IgD-negative memory B cell (primary cell): ENCODE data around the gene DPEP3. TPM values are rescaled to one million over a fixed set of nuclear protein-coding genes. Genes with fewer than 3 reads are reported as not detected.
"Not testable (repeated sequence)": the region's sequence is repeated elsewhere in the genome, so short reads cannot be mapped to it uniquely, and the experiment has no call there.

ENCODE experiments used
- H3K27ac Mint-ChIP-seq, 3 donors: one replicate each; pipeline ENCODE4 v1.8.0; 2020 to 2022; ENCODE audit warnings: mild to moderate bottlenecking in 3 of 3, mixed read lengths in 3 of 3, moderate library complexity in 1 of 3
- H3K27me3 Mint-ChIP-seq: one replicate; pipeline ENCODE4 v1.8.0; 2021; ENCODE audit warnings: mixed read lengths
- H3K36me3 Mint-ChIP-seq: one replicate; pipeline ENCODE4 v1.8.0; 2020; ENCODE audit warnings: mild to moderate bottlenecking, mixed read lengths
- H3K4me1 Mint-ChIP-seq, 3 donors: one replicate each; pipeline ENCODE4 v1.8.0; 2020 to 2022; ENCODE audit warnings: mixed read lengths in 3 of 3, mild to moderate bottlenecking in 1 of 3
- H3K4me3 Mint-ChIP-seq, 4 donors: one replicate each; pipeline ENCODE4 v1.8.0; 2020 to 2022; ENCODE audit warnings: mild to moderate bottlenecking in 4 of 4, mixed read lengths in 4 of 4, moderate library complexity in 3 of 4
- H3K9me3 Mint-ChIP-seq, 3 donors: one replicate each; pipeline ENCODE4 v1.8.0; 2020 to 2021; ENCODE audit warnings: mixed read lengths in 3 of 3, mild to moderate bottlenecking in 1 of 3
- polyA plus RNA-seq: library from polyadenylated mRNA; unstranded; fragments of 300-500 nt; fragmentation: Illumina TruSeq; gene quantifications from one replicate; pipeline ENCODE4 v1.2.3, GENCODE V29; 2021

DPEP3 gene
- polyA plus RNA-seq, 1 donor from 2014 or later, result not detected

DNA sequence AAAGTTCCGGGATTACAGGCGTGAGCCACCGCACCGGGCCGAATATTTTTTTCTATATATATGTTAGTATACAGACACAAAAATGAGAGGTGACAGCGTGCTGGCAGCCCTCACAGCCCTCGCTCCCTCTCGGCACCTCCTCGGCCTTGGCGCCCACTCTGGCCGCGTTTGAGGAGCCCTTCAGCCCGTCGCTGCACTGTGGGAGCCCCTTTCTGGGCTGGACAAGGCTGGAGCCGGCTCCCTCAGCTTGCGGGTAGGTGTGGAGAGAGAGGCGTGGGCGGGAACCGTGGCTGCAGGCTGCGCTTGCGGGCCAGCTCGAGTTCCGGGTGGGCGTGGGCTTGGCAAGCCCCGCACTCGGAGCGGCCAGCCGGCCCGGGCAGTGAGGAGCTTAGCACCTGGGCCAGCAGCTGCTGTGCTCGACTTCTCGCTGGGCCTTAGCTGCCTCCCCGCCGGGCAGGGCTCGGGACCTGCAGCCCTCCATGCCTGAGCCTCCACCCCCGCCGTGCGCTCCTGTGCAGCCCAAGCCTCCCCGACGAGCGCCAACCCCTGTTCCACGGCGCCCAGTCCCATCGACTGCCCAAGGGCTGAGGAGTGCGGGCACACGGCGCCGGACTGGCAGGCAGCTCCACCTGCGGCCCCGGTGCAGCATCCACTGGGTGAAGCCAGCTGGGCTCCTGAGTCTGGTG is 1.9 kb upstream of the DPEP3 start:
- H3K27ac Mint-ChIP-seq, result peak overlapping the region in 1 of 3 donors; percentile 32
- H3K36me3 Mint-ChIP-seq, result no peaks in the 10 kb centered on the region
- H3K9me3 Mint-ChIP-seq, result no peaks in the 10 kb centered on the region

DNA sequence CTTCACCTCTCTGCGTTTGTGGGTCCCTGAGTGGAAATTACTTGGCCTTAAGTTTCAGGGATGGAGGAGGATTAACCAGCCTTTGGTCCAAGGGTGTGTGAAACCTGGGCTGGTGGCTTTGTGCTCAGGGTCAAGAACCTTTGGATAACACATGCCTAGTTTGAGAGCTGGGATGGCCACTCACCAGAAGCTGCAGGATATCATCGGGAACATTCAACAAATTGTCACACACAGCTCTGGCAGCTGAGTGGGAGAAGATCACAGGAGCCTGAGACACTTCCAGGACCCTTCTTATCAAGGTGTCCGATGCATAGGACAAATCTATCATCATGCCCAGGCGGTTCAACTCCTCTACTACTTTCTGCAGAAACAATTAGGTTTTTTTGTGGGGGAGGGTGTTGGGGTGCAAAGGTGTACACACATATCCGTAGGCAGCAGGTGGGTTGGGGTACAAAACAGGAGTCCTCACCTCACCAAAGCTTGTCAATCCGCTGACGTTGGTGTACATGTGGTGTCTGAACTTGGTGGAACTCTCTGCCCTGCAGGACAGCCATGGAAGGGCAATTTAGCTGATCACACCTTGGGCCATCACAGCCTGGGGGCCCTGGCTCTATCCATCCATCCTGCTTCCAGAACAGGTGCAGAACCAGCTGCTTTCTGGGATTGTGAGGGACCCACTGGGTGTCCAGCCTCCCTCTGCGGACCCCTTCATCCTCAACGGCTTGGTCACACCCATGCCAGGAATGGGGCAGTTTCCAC is 2.7 kb downstream of the DPEP3 start:
- peaks cover 7 to 12% (median 7%) of the 10 kb centered on the region in 3 donors for H3K4me1 Mint-ChIP-seq
- H3K27me3 Mint-ChIP-seq, result no peaks in the 10 kb centered on the region
- no peak overlapping the region for H3K27ac Mint-ChIP-seq
- no peaks in the 10 kb centered on the region for H3K9me3 Mint-ChIP-seq
- H3K4me3 Mint-ChIP-seq, result no peak overlapping the region
- no peaks in the 10 kb centered on the region for H3K36me3 Mint-ChIP-seq

More for the DNA sequence above, 1.9 kb upstream of the DPEP3 start:
- Mint-ChIP-seq H3K4me1 (peaks cover 11 to 20% (median 13%) of the 10 kb centered on the region in 3 donors), H3K4me3 (no peak overlapping the region), H3K27me3 (no peaks in the 10 kb centered on the region)

DNA sequence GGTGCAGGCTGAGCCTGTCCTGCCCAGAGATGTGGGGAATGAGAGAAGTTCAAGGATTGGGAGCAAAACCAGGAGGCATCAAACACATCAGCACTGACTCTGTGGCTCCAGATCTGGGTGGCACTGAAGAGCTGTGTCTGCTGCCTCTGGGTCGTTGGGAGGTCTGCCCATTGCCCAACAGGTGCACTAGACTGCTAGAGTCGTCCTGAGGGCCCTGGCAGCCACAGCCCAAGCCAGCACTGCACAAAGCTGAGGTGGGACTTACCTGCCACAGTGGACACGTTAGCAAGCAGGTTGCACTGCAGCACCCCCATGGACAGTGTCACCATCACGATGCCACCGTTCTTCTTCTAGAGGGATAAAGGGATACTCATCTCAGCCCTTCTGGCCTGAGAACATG is 3.3 kb downstream of the DPEP3 start:
- Mint-ChIP-seq H3K4me1 (peaks cover 7 to 12% (median 7%) of the 10 kb centered on the region in 3 donors), H3K36me3 (no peaks in the 10 kb centered on the region), H3K9me3 (no peaks in the 10 kb centered on the region), H3K27me3 (no peaks in the 10 kb centered on the region), H3K27ac (no peak overlapping the region), H3K4me3 (no peak overlapping the region)

DNA sequence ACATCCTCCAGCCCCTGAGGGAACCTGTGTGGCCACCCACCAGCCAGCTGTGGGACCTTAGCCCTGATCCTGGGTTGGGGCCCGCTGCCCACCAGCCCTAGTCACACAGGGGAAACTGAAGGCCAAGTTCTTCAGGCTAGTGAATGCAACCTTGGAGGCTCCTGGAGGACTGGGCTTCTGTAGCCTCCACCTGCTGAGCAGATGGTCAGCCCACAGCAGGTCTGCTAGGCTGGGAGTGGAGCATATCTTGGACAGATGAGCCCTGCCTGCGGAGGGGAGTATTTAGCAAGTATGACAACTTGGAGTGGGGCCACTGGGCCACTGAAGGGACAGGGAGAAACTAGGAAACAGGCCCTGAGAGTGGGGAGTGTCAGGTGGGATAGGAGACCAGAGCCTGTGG is 4.1 kb downstream of the DPEP3 start:
- Mint-ChIP-seq H3K9me3 (no peaks in the 10 kb centered on the region), H3K27me3 (no peaks in the 10 kb centered on the region), H3K4me3 (peak overlapping the region in 1 of 4 donors; percentile 14), H3K27ac (peak overlapping the region in 1 of 3 donors; percentile 39), H3K4me1 (peaks cover 7 to 12% (median 7%) of the 10 kb centered on the region in 3 donors), H3K36me3 (no peaks in the 10 kb centered on the region)

DNA sequence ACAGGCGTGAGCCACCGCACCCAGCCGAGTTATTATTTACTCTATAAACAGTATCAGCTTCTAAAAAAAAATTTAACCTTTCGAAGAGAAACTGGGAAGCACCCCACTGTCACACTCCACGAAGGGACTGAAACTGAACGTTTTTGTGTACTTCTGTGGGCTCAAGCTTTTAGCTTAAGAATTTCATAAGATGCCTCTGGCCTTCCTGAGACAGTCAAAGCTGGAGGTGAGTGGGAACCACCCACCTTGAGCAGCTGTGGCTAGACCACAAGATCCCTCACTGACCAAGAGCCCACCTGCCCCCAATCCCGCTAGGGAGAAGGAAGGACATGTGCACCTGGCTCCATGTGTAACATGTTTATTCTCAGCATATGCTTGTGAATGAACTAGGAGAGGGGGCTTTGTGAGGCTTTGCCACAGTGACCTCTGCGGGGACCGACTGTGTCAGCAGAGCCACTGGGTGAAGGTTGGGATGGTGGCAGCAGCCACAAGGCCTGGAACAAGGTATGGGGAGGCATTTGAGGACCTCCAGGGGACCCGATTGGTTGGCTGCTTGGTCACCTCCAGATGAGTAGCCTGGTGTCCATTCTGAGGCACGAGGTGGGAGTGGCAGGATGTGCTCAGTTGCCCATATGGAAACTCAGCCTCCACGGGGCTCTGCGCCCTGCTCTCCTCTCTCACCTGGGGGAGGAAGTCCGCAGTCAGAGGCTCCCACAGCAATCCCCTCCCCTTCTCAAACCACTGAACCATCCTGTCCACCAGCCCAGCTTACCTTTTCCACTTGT is 4.8 kb downstream of the DPEP3 start:
- Mint-ChIP-seq H3K4me1 (peaks cover 5 to 12% (median 7%) of the 10 kb centered on the region in 3 donors), H3K36me3 (no peaks in the 10 kb centered on the region), H3K4me3 (peak overlapping the region in 1 of 4 donors; percentile 14), H3K27me3 (no peaks in the 10 kb centered on the region), H3K27ac (peak overlapping the region in 1 of 3 donors; percentile 39), H3K9me3 (no peaks in the 10 kb centered on the region)

DNA sequence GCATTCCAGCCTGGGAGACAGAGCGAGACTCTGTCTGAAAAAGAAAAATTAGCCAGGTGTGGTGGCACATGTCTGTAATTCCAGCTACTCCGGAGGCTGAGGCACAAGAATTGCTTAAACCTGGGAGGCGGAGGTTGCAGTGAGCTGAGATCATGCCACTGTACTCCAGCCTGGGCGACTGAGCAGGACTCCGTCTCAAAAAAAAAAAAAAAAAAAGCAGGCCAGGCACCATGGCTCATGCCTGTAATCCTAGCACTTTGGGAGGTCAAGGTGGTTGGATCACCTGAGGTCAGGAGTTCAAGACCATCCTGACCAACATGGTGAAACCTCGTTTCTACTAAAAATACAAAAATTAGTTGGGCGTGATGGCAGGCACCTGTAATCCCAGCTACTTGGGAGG is 8.0 kb downstream of the DPEP3 start:
- H3K36me3 Mint-ChIP-seq, H3K9me3 Mint-ChIP-seq, H3K27me3 Mint-ChIP-seq, H3K4me3 Mint-ChIP-seq, H3K27ac Mint-ChIP-seq: not testable (repeated sequence)
- peaks cover 12 to 15% (median 13%) of the 10 kb centered on the region in 3 donors for H3K4me1 Mint-ChIP-seq

DNA sequence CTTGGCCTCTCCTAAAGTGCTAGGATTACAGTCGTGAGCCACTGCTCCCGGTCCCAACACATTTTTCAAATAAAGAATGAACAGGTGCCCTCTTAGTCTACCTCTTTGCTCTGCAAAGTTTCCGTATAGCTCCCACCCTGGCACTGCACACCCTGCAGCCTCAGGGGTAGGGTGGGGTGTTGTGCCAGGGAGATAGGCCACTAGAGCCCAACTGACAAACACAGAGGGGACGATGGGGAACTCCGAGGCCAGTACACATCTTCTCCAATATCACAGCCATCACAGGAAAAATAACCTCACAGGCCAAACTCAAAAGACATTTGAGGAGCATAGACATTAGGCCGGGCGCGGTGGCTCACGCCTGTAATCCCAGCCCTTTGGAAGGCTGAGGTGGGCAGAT is 9.2 kb downstream of the DPEP3 start:
- peak overlapping the region in 3 of 4 donors; percentile 11 to 83 (median 41) for H3K4me3 Mint-ChIP-seq
- no peaks in the 10 kb centered on the region for H3K9me3 Mint-ChIP-seq
- H3K4me1 Mint-ChIP-seq, result peaks cover 11 to 20% (median 16%) of the 10 kb centered on the region in 3 donors
- H3K27ac Mint-ChIP-seq, result no peak overlapping the region
- no peaks in the 10 kb centered on the region for H3K27me3 Mint-ChIP-seq
- H3K36me3 Mint-ChIP-seq, result no peaks in the 10 kb centered on the region

DNA sequence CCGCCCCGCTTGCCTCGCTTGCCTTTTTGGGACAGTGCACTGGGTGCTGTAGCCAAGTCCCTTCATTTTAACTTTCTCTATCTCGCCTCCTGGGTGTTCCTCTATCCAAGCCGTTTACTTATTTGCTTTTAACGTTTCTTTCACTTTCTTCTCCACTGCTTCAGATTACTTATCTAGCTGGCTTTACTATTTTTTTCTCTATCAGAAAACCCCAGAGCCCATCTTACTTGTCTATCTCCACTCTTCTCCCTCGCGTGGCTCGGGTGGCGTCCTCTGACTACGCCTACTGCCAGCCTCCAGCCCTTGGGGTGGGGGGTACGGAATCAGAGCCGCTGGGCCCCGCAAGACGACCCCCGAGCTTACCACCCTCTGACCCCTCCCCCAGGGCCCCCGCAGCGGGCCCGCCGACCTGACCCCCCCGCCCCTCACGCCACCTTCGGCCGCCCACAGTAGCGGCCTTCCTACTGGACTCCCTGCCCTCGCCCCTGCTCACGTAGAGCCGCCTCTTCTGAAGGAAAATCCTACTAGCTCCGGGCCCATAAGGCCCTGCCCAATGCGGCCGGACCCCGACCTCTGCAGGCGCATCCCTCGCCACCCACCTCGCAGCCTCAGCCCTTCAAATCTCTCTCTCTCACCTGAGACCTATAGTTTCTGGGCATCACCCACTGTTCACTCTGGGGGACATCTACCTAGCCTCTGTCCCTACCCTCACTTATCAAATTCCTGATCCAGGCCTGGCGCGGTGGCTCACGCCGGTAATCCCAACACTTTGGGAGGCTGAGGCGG is 10.9 kb downstream of the DPEP3 start:
- H3K4me1 Mint-ChIP-seq, result peaks cover under 1 to 18% (median 14%) of the 10 kb centered on the region in 3 donors
- H3K27me3 Mint-ChIP-seq, result no peaks in the 10 kb centered on the region
- peaks cover 1% of the 10 kb centered on the region for H3K36me3 Mint-ChIP-seq
- no peaks in the 10 kb centered on the region for H3K9me3 Mint-ChIP-seq
- peak overlapping the region; percentile 82 to 100 (median 95) for H3K4me3 Mint-ChIP-seq
- H3K27ac Mint-ChIP-seq, result peak overlapping the region; percentile 2 to 91 (median 75)

DNA sequence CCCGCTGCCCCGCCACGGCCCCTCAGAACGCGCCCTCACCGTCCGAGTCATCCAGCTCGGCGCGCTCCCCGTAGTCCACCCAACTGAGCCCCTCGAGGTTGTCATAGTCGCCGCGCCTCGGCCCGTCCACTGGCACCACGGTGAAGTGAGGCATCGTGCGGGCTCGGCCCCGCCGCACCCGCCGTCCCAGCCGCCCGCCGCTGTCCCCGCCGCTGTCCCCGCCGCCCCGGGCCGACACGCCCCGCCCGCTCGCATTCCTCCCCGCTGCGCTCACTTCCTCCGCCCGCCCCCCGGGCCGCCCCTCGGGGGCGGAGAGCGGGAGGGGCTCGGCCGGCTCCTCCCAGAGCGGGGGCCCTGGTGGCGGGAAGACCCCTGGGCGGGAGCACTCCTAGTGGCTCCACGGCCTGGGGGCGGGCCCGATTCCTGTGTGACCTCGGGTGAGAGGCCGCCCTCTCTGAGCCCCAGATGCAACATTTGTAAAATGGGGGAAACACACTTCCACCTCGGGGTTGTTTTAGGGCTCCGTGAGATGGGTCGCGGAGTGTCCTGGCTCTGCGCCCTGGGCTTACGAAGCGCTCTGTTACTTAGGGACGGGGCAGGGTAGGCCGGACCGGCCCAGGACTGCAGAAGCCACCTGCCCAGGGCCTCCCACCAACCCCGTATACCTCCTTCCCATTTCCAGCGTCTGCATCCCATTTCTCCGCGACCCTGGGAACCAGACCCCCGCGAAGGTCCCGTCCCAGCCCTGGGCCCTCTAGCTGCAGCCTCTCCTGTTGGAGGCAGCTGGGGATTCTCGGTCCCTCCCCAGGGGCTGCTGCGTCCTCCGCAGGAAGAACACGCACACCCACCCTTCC is 11.7 kb downstream of the DPEP3 start, which contains the start of gene SLC12A4:
Gene SLC12A4 (minus strand): TSS at position 238 of the 854 bp plus-strand sequence. CDS start 84 bp downstream, at position 154.
- peak within 1 kb of the TSS; percentile 2 to 92 (median 91) for H3K27ac Mint-ChIP-seq
- H3K4me1 Mint-ChIP-seq, result peaks cover 0 to 19% (median 16%) of the 10 kb centered on the region in 3 donors
- H3K9me3 Mint-ChIP-seq, result no peaks in the 10 kb centered on the region
- H3K36me3 Mint-ChIP-seq, result peaks cover 1% of the 10 kb centered on the region
- H3K4me3 Mint-ChIP-seq, result peak within 1 kb of the TSS; percentile 82 to 100 (median 98)
- no peaks in the 10 kb centered on the region for H3K27me3 Mint-ChIP-seq

DNA sequence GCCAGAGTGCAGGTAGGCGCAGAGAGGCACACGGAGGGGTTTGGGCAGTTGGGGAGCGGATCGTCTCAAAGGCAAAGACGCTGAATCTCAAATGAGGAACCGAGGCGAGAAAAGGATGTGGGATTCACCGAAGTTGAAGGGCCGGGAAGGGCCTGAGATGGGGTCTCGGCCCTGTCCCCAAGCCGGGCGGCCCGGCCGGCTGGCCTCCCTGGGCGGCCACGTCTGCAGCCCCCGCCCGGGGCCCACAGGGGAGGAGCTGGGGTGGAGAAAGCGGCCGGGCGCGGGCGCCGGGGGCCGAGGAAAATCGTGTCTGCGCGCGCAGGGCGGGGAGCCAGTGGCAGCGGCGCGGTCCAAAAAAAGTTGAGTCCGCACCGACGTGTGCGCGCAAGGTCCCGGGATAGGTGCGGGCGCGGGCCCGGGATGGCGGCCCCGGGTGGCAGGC is 12.3 kb downstream of the DPEP3 start:
- no peaks in the 10 kb centered on the region for H3K9me3 Mint-ChIP-seq
- H3K4me1 Mint-ChIP-seq, result peaks cover 0 to 19% (median 16%) of the 10 kb centered on the region in 3 donors

DNA sequence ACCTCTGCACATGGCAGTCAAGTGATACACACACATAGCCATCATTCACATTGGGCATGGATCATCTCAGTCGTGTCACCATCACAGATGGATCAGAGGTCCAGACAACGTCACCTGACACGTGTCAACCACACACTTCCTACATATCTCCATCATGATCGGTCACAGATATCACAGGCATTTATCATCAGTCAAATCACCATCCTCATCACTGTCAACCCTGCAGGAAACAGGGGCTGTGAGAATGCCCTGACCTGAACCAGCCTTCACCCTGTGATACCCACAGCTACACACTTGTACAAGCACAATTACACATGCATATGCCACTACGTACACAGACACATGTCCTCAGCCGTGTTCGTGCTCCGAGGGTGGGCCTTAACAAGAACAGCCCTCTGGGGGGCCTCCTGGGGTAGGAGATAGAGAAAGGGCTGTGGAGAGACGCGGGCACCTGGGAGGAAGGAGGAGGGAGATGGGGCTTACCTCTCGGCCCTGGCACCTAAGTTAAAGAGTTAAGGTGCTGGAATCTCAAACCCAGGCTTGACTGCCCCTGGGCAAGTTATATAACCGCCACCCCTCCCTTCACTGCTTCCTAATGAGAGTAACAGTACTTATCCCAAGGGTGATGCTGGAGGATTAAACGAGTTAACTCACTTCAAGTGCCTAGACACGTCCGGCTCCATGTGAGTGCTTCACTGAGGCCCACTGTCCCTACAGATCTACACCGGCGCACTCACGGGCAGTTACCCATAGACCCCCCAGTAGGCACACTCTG is 12.9 kb downstream of the DPEP3 start:
- Mint-ChIP-seq H3K9me3 (no peaks in the 10 kb centered on the region), H3K27ac (peak overlapping the region in 1 of 3 donors; percentile 92), H3K4me1 (peaks cover 0 to 19% (median 17%) of the 10 kb centered on the region in 3 donors), H3K4me3 (peak overlapping the region; percentile 81 to 98 (median 98)), H3K27me3 (no peaks in the 10 kb centered on the region), H3K36me3 (peaks cover 7% of the 10 kb centered on the region)

More for the DNA sequence above, 12.3 kb downstream of the DPEP3 start:
- Mint-ChIP-seq H3K4me3 (peak overlapping the region; percentile 81 to 98 (median 98)), H3K27ac (peak overlapping the region in 1 of 3 donors; percentile 92), H3K36me3 (peaks cover 3% of the 10 kb centered on the region), H3K27me3 (no peaks in the 10 kb centered on the region)

DNA sequence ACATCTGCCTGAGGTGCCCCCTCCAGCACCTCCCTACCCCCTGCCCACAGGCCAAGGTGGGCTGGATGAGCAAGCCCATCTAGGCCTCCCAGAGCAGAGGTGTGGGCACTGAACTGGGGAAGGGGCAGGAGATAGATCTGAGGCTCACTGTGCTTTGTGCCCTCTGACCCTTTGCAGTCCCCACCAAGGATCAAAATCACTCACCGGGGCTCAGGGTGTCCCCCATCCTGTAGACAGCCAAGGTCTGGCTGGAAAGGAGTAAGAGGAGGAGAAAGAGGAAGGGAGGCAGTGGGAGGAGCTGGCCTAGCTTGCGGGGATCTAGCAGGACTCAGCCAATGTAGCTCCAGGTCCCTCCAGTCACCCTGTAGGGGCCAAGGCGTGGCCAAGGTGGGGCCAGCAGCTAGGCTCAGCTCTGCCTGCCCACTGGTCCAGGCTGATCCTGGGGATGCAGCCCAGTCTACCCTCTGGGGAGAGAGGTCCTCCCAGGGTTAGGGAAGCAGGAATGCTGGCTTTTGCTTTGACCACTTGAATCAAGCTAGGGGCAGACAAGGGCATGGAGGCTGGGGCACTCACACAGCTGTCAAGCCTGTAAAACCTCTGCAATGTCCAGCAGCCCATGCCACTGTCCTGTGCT is 13.6 kb downstream of the DPEP3 start:
- Mint-ChIP-seq H3K27ac (peak overlapping the region in 1 of 3 donors; percentile 92), H3K36me3 (peaks cover 7% of the 10 kb centered on the region), H3K4me1 (peaks cover 0 to 19% (median 17%) of the 10 kb centered on the region in 3 donors), H3K27me3 (no peaks in the 10 kb centered on the region), H3K9me3 (no peaks in the 10 kb centered on the region), H3K4me3 (peak overlapping the region; percentile 38 to 98 (median 89))
